Measurements from ENCODE around the gene DMD. TPM values are rescaled to one million over a fixed set of nuclear protein-coding genes. Genes with fewer than 3 reads are reported as not detected.

Gene DMD
- total and polyA plus RNA-seq, 2 of the 8 experiments (the other 6 are each of a cell fraction or from before 2014, with no cell fraction given) = 4.8 to 7.4 TPM

- H2AK5ac ChIP-seq (ENCODE audit: low read depth, low read length) = no peak overlapping the region
- no peaks in the 10 kb centered on the region for H3K4me1 ChIP-seq (replicated peaks in 1 of 4; ENCODE audit: control insufficient read depth in 3 of 4, insufficient read depth in 4 of 4, low read length in 3 of 4)
- H3K56ac ChIP-seq (replicated peaks; ENCODE audit: insufficient read length, low read depth, low read length) = no peak overlapping the region
- H2BK20ac ChIP-seq (ENCODE audit: low read length) = no peak overlapping the region
- H3K4me3 ChIP-seq (ENCODE audit: extremely low read depth in 1 of 4, insufficient read depth in 2 of 4, low read depth in 3 of 4, low read length in 4 of 4) = no peak overlapping the region
- DNase-seq (ENCODE audit: low read depth in 1 of 2, low spot score in 2 of 2) (peak in 1 of 2 experiments; percentile 0), FAIRE-seq (no peak)
- H2BK15ac ChIP-seq (ENCODE audit: low read length) = no peak overlapping the region
- H2AFZ ChIP-seq (ENCODE audit: low read length) = no peak overlapping the region
- H4K91ac ChIP-seq (replicated peaks; ENCODE audit: insufficient read length, low read length) = no peak overlapping the region
- H3K9me3 ChIP-seq (ENCODE audit: insufficient read depth in 2 of 2, low read depth in 1 of 2, low read length in 1 of 2) = no peaks in the 10 kb centered on the region
- no peak overlapping the region for H2BK12ac ChIP-seq (ENCODE audit: low read depth, low read length)
- CTCF ChIA-PET (ENCODE audit: partially characterized antibody) = no interaction called here
- POLR2A ChIA-PET (ENCODE audit: partially characterized antibody) = no interaction called here
- no peak overlapping the region for H4K8ac ChIP-seq (ENCODE audit: extremely low read depth, insufficient read depth, low read length)
- no peak overlapping the region for H2BK5ac ChIP-seq (ENCODE audit: low read depth, low read length)
- no peak overlapping the region for H3K23ac ChIP-seq (ENCODE audit: insufficient read length)
- no peaks in the 10 kb centered on the region for H3K23me2 ChIP-seq (ENCODE audit: low read depth, low read length)
- H2BK120ac ChIP-seq (replicated peaks; ENCODE audit: low read depth, low read length) = no peak overlapping the region
- no peak overlapping the region for H4K5ac ChIP-seq (ENCODE audit: insufficient read length, low read depth, low read length)
- H3K27ac ChIP-seq (ENCODE audit: low read depth, low read length) = no peak overlapping the region
- H3K9ac ChIP-seq (replicated peaks in 1 of 4; ENCODE audit: extremely low read depth in 1 of 4, low read depth in 3 of 4, low read length in 3 of 4) = no peak overlapping the region
- no peak overlapping the region for H3K14ac ChIP-seq (ENCODE audit: insufficient read length)
- no peaks in the 10 kb centered on the region for H4K20me1 ChIP-seq (replicated peaks in 1 of 2; ENCODE audit: control insufficient read depth in 1 of 2, insufficient read depth in 2 of 2, low read length in 2 of 2)
- WGBS, 2 experiments (ENCODE audit: extremely low coverage in 1 of 2, insufficient coverage in 1 of 2, insufficient read length in 1 of 2, insufficient replicate concordance in 2 of 2, low coverage in 1 of 2, low lambda C conversion rate in 2 of 2, missing lambda C conversion rate in 1 of 2) = 88% methylated on average over 1 of the region's 1 CpG; no CpG with 5 or more reads in 1 of the 2 experiments
- no peak overlapping the region for H3K18ac ChIP-seq (ENCODE audit: extremely low read depth, low read length)
- no peak overlapping the region for H3K4me2 ChIP-seq (ENCODE audit: insufficient read depth in 1 of 2, low read depth in 2 of 2, low read length in 2 of 2)
- H3K36me3 ChIP-seq (ENCODE audit: control insufficient read depth in 2 of 4, insufficient read depth in 4 of 4, low read length in 3 of 4) = no peaks in the 10 kb centered on the region
- no peak overlapping the region for H3K4ac ChIP-seq (replicated peaks; ENCODE audit: insufficient read length, low read depth, low read length)
- H3K79me1 ChIP-seq (ENCODE audit: low read depth, low read length) = no peaks in the 10 kb centered on the region
- no peaks in the 10 kb centered on the region for H3K79me2 ChIP-seq (ENCODE audit: control insufficient read depth in 1 of 2, insufficient read depth in 2 of 2, low read length in 2 of 2)
- no peaks in the 10 kb centered on the region for H3K27me3 ChIP-seq (replicated peaks in 1 of 4; ENCODE audit: control insufficient read depth in 3 of 4, extremely low read depth in 1 of 4, insufficient read depth in 3 of 4, low read length in 3 of 4)
Measured at GRCh38 chrX:33252306-33252825, 41.0 kb upstream of the DMD start.

Data from H1 (cell line).